COLO668 (cell line): ENCODE measurements around the gene PCBP3.
"Not testable (repeated sequence)": the region's sequence is repeated elsewhere in the genome, so short reads cannot be mapped to it uniquely, and the experiment has no call there.

Source experiments
- DNase-seq: peaks from one replicate; lab custom pipeline; 2025; ENCODE audit not compliant: unreplicated experiment; lab: John Stamatoyannopoulos, UW

The PCBP3 gene

DNA sequence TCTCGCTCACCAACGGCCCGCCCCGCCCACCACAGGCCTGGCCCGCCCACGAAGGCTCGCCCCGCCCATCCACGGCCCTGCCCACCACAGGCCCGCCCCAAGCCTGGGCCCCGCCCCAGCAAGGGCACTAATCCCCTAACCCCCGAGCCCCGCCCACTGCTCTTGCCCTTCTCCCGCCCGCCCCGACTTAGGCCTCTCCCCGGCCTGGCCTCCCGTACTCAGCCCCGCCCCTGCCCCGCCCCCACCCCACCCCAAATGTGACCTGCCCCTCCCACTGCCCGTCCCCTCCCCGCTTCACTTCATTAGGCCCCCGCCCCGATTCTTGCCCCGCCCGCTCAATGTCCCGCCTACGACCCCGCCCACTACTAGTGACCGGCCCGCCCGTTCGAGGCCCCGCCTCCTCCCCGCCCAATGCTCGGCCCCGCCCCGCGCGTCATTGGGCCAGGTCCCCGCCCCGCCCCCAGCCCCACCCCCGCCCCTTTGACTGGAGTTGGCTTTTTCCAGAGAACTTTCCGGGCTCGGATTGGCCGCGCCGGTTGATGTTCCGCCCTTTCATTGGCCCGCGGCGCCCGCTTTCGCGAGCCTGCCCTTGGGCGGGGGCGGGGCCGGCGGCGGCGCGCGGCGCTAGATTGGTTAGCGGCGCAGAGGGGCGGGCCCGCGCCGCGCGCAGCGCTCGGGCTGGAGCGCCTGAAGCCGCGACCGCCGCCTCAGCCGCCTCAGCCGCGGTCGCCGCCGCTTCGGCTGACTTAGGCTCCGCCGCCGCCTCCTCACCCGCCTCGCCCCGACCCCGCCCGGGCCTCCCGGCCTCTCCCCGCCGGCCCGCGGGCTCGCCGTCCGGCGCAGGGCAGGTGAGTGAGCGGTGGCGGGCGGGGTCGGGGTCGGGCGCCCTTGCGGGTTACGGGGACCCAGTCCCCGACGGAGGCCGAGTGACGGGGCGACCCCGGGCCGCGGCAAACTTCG, at the start of gene PCBP3:
Gene PCBP3, plus strand, starts transcription at position 705 of the 960 bp plus-strand sequence. CDS start 206,361 bp downstream, outside the sequence.
- peak; percentile 100 for DNase-seq

DNA sequence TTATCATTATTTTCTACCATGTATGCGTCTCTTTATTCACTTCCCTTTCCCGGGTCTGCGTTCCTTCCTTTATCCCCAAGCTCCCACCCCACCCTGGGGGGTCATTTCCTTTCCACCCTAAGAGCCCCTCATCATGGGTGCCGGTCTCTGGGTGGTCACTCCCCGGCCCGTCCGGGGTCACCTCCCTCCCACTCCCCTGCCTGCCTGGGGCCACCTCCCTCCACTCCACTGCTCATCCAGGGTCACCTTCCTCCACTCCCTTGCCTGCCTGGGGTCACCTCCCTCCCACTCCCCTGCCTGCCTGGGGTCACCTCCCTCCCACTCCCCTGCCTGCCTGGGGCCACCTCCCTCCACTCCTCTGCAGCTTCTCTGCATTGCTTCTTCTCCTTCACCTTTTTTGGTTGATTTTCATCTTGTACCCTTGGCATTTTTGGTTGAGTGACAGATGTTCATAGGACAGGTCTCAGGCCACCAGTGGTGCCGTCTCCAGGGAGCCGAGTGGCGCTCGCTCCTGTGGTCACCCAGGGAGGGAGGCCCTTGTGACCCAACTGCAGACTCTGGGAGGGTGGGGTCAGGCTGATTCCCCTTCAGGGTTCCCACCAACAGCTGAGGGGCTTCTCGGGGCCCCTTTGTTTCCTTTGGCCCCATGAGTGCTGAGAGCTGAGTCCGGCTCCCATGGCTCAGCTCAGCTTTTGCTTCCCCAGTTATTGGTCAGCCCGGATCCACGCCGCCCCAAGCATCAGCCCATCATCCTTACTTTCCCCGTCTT, 48.6 kb upstream of the PCBP3 start:
- no peak for DNase-seq

DNA sequence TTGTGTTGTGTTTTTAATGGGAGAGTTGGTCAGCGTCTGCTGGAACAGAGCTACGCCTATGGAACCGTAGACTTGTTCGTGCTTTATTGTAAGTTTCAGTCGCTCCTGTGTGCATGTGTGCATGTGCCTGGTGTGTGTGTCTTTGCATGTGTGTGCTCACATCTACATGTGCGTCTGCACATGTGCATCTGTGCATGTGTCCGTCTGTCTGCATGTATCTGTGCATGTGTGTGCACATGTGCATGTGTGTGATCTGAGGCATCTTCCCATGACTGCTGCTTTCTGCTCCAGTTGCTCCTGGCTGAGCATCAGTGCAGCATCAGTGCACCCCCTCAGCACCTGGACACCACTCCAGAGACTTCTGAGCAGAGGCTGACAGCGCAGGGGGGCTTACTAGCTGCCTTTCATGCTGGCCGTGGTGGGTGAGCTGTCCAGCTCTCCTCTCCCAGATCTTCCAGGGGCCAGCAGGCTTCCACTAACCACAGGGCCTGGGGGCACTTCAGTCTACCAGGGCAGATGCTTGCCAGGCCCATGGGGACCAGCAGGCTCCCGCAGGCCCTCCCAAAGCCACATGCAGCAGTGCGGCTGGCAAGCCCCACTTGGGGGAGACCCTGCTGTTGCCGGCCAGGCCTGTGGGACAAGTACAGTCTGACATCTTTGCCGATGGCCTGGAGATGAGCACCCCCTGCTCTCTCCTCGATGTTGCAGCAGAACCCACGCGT, 47.8 kb upstream of the PCBP3 start:
- DNase-seq, result no peak

DNA sequence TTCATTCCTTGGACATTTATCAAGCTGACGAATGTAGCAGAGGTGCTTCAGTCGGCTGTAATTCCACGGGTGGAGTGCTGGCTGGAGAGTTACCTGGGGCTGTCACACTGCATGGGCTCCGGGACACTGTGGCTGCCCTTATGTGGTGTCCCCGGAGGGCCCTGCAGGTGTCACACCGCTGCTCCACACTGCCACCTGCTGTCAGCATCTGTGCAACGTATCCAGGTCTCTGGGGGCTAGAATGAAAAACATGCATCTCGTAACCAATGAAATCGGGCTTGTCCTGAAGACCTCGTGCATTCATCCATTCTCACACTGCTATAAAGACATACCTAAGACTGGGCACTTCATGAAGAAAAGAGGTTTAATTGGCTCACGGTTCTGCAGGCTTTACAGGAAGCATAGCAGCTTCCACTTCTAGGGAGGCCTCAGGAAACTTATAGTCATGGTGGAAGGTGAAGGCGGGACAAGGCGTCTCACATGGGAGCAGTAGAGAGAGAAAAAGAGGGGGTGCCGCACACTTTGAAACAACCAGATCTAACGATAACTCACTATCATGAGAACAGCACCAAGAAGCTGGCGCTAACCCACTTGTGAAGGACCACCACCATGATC, 46.7 kb upstream of the PCBP3 start:
- DNase-seq, result peak; percentile 85

DNA sequence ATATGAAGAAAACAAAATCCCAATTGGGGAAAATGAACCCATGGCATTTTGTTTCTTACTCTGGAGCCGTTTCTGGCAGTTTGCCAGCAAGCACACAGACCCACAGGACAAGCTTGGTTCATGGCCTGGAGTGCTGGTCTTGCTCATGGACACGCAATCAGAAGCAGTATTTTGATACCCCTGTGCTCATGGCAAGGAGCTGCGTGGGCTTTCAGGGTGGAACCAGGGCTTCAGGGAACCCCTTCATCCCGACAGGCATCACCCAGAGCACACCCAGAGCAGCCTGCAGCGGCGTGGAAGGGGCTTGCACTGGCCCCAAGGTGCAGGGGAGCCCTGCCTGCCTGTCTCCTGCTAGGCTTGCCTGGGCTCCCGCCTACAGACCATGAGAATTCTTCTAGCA, 45.4 kb upstream of the PCBP3 start:
- DNase-seq, result peak; percentile 39

DNA sequence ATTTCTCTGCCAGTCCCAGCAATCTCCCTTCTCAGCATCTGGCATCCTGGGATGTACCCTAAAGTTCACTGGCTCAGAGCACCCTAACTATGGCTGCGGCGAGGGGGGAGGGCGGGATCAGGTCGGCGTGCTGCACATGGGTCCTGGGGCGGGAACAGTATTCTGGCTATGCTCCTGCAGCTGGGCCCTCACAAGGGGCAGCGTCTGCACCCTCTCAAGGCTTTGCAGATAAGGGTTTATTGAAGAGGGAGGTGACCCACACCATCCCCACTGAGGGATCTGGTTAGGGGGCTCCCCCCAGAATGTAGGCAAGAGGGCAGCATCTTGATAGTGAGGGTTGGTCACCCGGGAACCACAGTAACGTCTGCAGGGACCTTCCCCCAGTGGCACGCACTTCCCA, 44.9 kb upstream of the PCBP3 start:
- DNase-seq, result no peak

DNA sequence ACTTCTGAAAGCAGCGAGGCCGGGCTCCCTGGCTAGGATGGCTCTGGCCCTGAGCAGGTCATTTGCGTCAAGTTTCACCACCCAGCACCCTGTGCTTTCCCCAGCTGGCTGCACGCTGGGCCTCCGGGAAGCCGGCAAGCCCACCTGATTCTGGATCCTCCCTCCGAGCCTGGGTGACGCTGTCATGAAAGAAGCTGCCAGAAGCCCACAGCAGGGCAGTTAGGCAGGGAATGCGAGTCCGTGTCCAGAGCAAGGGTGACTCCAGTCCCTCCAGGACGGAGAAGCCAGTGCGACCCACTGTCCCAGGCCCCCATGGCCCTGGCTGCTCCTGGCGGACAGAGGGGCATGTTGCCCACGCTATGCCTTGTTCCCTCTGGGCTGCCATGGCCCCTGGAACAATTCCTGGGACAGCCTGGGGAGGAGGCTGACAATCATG, 44.4 kb upstream of the PCBP3 start:
- no peak for DNase-seq

DNA sequence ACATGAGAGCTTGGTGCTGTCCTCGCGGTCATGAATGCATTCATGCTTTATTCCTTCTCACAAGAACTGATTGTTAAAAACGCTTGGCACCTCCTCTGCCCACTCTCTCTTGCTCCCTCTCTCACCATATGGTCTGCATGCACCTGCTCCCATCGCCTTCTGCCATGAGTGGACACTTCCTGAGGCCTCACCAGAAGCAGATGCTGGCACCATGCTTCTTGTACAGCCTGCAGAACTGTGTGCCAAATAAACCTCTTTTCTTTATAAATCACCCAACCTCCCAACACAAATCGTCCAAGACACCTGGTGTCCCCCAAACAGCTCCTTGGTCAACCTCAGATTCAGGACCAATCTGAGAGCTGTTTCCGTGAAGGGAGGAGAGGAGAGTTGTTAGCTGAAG, 43.3 kb upstream of the PCBP3 start:
- no peak for DNase-seq

DNA sequence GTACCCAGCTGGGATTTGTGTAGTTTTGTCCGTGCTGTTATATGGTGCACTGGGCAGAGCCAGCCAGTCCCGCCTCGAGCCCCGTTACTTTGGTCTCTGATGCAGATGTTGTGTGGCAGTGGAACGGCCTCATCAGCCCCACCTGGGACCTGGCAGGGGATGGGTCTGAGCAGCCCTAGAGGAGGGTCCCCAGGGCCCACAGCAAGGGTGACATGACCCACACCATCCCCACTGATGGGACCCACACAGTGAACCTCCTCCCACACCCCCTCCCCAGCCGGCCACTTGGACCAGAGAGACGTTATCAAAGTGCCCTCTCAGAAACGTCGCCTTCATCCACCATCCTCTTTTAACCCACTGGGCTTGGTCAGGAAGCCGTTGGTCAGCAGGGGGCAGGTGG, 42.0 kb upstream of the PCBP3 start:
- no peak for DNase-seq

DNA sequence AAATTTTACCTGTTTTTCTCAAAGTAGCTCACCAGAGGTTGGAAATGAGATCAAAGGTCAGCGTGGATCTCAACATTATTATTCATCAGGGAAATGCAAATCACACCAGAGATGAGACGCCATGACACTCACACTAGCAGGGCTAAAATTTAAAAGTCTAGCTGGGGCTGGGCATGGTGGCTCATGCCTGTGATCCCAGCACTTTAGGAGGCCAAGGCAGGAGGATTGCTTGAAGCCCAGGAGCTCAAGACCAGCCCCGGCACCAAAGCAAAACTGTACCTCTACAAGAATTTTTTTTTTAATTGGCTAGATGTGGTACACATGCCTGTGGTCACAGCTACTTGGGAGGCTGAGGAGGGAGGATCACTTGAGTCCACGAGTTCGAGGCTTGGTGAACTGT, 41.4 kb upstream of the PCBP3 start:
- DNase-seq, result no peak

DNA sequence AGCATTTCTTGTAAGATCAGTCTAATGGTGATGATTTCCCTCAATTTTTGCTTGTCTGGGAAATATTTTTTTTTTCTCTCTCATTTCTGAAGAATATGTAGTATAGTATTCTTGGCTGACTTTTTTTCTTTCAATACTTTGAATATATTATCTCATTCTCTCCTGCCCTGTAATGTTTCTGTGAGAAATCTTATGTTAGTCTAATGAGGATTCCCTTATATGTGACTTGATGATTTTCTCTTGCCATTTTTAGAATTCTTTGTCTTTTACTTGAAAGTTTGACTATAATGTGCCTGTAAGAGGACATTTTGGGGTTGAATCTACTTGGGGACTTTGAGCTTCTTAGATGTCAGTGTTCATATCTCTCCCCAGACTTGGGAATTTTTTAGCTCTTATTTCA, 40.0 kb upstream of the PCBP3 start:
- DNase-seq, result no peak

DNA sequence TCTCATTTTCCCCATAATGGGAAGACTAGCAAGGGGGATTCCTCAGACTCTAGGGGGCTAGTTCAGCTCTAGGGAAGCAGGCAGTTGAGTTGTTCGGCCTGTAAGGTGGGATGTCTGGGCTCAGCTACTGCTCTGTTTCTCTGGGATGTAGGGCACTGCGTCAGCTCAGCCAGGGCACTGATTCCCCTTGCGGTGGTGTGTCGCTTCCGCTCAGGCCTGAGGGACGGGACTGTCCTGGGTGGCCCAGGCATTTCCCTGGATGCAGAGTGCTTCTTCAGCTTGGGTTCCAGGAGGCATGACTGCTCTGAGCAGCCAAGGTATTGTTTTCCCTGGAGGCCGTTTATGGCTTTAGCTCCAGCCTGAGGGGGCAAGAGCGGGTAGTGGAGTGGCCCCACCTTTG, 38.8 kb upstream of the PCBP3 start:
- DNase-seq, result not testable (repeated sequence)

DNA sequence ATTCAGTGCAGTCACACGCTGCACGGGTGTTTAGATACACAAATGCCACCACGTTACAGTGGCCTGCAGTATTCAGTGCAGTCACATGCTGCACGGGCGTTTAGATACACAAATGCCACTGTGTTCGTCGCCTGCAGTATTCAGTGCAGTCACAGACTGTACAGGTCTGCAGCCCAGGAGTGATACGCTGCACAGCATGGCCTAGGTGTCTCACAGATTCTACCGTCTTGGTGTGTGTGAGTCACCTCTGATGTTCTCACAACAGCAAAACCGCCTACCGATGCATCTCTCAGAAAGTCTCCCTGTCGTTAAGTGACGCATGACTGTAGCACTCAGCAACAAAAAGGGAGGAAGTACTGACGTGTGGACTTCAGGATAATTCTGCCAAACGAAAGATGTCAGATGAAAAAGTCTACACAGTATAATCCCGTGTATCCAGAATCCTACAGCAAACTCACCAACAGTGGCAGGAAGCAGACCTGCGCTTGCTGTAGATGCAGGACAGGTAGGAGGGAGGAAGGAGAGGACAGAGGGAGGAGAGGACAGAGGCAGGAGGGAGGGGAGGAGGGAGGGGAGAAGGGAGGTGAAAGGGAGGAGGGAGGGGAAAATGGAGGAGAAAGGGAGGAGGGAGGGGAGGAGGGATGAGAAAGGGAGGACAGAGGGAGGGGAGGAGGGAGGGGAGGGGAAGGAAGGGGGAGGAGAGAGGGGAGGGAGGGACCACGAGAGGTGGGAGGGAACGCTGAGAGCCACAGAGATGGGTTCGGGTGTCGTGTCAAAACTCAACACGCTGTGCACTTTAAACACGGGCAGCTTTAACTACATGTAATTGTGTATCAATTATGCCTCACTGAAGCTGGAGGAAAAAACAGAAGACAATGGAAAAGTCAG, 36.3 kb upstream of the PCBP3 start:
- no peak for DNase-seq

DNA sequence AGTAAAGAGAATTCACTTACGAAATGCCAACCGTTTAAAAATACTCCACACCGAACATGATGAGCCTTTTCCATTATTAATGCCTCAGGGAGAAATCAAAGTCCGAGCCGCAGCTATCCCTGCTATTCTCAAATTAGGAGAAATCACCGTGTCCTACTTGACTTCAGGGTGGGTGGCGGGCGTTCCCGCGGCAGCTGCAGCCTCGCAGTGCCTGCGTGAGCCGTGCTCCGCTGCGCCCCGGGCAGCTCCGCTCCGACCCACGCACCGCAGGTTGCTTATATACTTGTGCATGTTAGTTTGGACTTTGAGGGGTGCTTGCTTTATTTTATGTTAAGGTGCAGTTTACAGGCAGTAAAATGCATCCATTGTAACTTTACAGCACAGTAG, 35.6 kb upstream of the PCBP3 start:
- DNase-seq, result no peak

DNA sequence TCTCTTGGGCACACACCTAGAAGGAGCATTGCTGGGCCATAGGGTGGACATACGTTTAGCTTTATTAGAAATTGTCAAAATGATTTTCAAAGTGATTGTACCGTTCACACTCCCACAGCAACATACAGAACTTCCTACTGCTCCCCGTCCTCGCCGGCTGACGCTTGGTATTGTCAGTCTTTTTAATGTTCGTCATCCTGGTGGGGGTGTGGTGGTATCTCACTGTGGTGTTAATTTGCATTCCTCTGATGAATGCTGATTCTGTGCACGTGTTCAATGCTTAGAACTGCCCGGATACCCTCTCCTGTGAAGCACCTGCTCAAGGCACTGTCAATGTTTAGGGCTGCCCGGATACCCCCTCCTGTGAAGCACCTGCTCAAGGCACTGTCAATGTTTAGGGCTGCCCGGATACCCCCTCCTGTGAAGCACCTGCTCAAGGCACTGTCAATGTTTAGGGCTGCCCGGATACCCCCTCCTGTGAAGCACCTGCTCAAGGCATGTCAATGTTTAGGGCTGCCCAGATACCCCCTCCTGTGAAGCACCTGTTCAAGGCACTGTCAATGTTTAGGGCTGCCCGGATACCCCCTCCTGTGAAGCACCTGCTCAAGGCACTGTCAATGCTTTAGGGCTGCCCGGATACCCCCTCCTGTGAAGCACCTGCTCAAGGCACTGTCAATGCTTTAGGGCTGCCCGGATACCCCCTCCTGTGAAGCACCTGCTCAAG, 34.6 kb upstream of the PCBP3 start:
- peak; percentile 44 for DNase-seq

DNA sequence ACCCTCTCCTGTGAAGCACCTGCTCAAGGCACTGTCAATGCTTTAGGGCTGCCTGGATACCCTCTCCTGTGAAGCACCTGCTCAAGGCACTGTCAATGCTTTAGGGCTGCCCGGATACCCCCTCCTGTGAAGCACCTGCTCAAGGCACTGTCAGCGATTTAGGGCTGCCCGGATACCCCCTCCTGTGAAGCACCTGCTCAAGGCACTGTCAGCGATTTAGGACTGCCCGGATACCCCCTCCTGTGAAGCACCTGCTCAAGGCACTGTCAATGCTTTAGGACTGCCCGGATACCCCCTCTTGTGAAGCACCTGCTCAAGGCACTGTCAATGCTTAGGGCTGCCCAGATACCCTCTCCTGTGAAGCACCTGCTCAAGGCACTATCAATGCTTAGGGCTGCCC, 33.9 kb upstream of the PCBP3 start:
- peak; percentile 65 for DNase-seq

DNA sequence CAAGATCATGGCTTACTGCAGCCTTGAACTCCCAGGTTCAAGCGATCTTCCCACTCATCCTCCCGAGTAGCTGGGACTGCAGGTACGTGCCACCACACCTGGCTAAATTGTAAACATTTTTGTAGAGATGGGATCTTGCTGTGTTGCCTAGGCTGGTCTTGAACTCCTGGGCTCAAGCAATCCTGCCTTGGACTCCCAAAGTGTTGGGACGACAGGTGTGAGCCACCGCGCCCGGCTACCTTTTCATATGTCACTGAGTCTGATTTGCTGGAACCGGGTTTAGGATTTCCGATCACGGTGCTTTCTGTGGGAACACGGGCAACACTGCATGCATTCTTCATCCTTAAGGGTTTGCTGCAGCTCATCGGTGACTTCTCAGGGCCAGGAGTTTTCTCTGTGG, 32.2 kb upstream of the PCBP3 start:
- no peak for DNase-seq

DNA sequence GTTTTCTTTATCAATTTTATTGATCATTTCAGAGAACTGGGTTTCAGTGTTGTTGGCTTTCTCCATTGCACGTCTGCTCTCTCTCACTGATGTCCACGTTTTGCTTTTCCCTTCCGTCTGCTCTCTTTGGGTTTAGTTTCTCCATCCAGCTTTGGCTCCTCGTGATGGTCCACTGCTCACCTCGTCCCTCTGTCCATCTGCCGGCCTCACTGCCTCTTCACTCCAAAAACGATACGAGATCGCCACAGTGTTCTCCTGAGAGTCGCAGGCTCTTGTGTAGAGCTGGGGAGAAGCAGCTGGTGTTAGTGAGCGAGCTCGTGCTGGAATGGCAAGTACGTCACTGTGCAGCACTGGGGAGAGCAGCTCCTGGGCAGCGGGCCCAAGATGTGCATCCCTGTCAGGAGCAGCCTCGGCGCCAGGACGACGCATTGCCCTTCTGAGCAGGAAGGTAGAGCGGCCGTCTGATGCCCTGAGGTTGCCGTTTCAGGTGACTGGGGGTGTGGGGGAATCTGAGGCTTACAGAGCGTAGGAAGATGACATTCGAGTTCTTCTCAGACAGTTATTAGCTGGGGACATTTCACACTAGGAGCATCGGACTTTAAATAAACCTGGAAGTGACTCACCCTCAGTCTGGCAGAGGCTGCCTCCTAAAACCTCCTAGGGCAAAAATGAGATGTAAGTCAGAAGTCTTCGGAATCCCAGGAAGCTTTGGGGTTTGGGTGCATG, 31.4 kb upstream of the PCBP3 start:
- DNase-seq, result no peak

DNA sequence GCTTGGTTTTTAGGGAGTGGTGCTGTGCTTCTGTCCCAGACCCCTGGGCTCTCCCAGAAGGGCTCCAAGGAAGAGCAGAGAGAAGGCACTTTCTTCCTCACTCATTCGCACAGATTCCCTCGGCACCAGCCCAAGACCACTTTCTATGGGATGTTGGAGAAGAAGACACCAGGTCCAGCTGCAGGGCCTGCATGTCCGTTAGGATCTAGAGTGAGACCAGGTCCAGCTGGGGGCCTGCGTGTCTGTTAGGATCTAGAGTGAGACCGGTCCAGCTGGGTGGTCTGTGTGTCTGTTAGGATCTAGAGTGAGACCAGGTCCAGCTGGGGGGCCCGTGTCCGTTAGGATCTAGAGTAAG, 30.9 kb upstream of the PCBP3 start:
- not testable (repeated sequence) for DNase-seq
